Loucy (cell line): Measurements from ENCODE around the gene RPL13.

Experiments used
- EZH2phosphoT487 ChIP-seq: fragments of 200-600 bp; IDR thresholded peaks from 2 replicates; pipeline ENCODE4 v1.6.1; 2018; ENCODE audit warnings: antibody characterized with exemption, mild to moderate bottlenecking, moderate library complexity, borderline replicate concordance
- TF ChIP-seq, protein P1 (sequence below): fragments of 200-600 bp; sonication (generic); conservative IDR thresholded peaks from 2 replicates; pipeline ENCODE4 v1.5.1; 2014; ENCODE audit warnings: mild to moderate bottlenecking, antibody characterized with exemption, low read length

- TF ChIP-seq, protein P1, sequence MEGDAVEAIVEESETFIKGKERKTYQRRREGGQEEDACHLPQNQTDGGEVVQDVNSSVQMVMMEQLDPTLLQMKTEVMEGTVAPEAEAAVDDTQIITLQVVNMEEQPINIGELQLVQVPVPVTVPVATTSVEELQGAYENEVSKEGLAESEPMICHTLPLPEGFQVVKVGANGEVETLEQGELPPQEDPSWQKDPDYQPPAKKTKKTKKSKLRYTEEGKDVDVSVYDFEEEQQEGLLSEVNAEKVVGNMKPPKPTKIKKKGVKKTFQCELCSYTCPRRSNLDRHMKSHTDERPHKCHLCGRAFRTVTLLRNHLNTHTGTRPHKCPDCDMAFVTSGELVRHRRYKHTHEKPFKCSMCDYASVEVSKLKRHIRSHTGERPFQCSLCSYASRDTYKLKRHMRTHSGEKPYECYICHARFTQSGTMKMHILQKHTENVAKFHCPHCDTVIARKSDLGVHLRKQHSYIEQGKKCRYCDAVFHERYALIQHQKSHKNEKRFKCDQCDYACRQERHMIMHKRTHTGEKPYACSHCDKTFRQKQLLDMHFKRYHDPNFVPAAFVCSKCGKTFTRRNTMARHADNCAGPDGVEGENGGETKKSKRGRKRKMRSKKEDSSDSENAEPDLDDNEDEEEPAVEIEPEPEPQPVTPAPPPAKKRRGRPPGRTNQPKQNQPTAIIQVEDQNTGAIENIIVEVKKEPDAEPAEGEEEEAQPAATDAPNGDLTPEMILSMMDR: no peak
- TF ChIP-seq EZH2phosphoT487: no peak
Measured at GRCh38 chr16:89553733-89554132, 6.7 kb upstream of the RPL13 start.
